HG03039 (cell line): ENCODE data around the gene AMBRA1.
A peak's percentile ranks its signal among the peaks of the same experiment; 100 is the strongest.

ENCODE experiments used
- ATAC-seq: cut with Tn5 transposase; IDR thresholded peaks from one replicate; pipeline ENCODE4 v1.9.1; 2021; ENCODE audit warnings: mild to moderate bottlenecking, moderate library complexity; ENCODE audit not compliant: unreplicated experiment

Gene AMBRA1

DNA sequence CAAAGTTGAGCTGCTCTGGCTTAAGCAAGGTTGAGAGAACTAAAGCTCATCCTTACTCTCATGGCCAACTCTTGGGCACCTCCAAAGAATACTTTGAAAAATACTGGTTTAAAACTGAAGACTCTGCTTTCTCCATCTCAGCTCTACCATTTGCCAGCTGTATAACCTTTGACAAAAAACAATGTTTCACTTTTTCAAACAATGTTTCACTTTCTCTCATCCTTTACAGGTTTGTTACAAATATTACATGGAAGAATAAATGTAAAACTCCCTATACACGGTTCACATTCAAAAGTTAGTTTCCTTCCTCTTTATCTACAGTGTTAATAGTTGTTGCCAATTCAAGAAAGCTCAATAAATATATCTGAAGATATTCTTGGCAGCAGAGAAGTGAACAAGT lies 19.2 kb downstream of the AMBRA1 start:
- ATAC-seq, result no peak

GRCh38 chr11:46570790-46571398 lies 22.9 kb downstream of the AMBRA1 start:
- no peak for ATAC-seq

DNA sequence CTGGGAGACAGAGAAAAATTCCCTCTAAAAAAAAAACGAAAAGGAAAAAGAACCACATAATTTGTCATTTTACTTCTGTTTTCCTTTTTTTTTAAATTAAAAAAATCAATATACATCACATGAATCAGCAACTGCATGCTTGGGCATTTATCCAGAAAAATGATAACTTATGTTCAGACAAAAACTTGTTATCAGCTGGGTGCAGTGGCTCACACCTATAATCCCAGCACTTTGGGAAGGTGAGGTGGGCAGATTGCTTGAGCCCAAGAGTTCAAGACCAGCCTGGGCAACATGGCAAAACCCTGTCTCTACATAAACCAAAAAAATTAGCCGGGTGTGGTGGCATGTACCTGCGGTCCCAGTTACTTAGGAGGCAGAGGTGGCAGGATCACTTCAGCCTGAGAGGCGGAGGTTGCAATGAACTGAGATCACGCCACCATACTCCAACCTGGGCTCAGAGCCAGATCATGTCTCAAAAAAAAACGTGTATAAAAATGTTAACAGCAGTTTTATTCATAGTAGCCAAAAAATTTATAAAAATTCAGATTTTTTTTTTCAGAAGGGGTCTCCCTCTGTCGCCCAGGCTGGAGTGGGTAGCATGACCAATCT lies 28.5 kb downstream of the AMBRA1 start:
- no peak for ATAC-seq

- no peak for ATAC-seq
These were observed 29.4 kb downstream of the AMBRA1 start for GRCh38 chr11:46564459-46564858.

GRCh38 chr11:46562527-46562926 lies 31.3 kb downstream of the AMBRA1 start:
- no peak for ATAC-seq

DNA sequence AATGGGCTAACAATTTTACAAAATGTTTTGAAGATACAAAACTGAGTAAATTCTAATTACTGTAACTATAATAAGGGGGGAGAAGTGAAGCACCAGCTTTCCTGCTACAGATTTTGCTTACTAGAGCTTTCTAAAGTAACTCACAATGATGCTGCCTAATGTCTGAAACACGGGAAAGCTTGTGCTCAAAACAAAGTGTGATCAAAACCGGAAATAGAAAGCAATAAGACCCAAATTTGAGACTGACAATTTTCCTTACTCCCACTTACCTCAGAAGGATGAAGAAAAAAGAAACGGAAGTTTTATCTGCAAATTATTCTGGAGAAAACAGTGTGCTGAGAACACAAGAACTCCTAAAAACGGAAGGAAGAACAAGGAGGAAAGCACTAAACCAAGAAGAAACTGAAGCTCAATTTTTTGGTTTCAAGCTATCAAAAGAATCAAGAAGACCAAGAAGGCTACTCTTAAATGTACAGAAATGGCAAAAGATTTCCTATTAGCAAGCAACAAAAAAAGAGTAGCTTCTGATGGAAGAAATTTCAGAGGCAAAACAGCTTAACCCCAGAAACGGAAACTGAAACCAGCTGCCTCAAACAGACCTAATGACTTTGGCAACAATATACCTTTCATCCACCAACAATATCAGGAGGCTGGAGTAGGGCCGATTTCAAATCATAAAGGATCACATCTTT lies 33.4 kb downstream of the AMBRA1 start:
- no peak for ATAC-seq

- no peak for ATAC-seq
These were observed 34.0 kb downstream of the AMBRA1 start for GRCh38 chr11:46559815-46560214.

GRCh38 chr11:46557684-46558151 lies 36.1 kb downstream of the AMBRA1 start:
- no peak for ATAC-seq

- no peak for ATAC-seq
These were observed 38.4 kb downstream of the AMBRA1 start for GRCh38 chr11:46555267-46556054.

GRCh38 chr11:46554213-46555147 lies 39.3 kb downstream of the AMBRA1 start:
- no peak for ATAC-seq

GRCh38 chr11:46553814-46554212 lies 40.0 kb downstream of the AMBRA1 start:
- no peak for ATAC-seq

- ATAC-seq, result no peak
These were observed 42.6 kb downstream of the AMBRA1 start for GRCh38 chr11:46551261-46551660.

GRCh38 chr11:46547579-46547978 lies 46.2 kb downstream of the AMBRA1 start:
- ATAC-seq, result no peak

DNA sequence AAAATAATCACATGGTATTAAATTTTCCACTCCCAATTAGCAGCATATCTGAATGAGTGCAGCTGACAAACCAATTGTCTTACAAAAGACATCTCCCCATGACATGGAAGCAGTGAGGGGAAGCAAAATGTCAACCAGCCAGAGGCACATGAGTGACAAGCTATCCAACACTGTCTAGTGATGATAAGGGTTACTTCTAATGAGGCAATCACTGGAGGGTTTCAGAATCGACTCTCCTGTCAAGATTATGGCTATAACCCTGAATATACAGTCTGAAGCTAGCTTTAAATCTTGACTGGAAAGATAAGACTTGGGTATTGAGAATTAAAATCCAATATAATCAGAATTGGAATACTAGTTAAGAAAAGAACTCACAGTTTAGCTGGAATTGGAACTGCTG lies 50.3 kb downstream of the AMBRA1 start:
- ATAC-seq, result no peak

DNA sequence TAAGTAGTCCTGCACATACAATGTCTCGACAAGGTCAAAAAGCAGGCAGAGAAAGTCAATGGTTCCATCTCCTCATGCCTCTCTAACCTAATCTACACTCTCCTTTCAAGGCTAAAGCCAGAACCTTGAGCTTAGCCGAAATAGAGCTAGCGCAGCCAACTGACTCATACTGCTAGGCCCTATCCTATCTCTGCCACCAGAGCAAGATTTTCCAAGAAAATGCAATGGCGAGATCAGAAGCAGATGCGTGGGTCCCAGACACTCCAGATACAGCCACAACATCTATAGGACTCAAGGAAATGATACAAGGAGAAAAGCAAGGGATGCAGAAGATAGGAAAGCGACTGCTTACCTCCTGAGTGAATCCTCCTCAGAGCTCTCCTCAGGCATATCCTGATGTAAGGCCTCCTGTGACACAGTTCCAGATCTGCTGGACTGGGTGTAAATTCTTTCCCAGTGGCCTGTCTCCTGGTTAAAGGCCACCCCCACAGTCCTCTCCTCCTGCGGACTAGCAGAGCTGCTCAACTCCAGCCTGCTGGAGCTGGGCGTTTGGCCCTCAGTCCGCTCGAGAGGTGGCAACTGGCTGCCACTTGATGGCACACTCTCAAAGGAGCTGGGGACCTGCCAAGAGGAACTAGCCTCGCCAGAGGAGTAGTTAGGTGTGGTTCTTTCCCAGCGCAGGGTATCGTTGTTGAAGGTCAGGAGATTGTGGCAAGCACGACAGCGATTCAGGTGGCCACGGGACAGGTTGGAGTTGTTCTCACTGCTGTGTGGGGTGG lies 52.0 kb downstream of the AMBRA1 start:
- no peak for ATAC-seq

DNA sequence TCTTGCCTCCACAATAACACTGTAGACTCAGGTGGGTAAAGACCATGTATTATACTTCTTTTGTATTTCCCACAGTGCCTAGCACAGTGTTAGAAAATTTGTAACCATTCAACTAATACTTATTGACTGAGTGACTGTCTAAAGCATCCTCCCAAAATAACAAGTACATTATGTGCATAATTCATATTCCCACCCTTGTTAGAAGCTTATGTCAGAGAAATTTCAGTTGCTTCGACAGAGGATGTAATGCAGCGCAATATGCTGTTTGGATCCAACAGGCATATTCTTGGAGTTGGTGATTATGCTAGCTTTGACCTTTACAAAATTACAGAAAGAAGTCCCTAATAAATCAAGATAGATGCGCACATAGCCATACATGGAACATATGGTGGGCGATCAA lies 53.0 kb downstream of the AMBRA1 start:
- no peak for ATAC-seq

- ATAC-seq, result peak; percentile 56
These were observed 56.1 kb downstream of the AMBRA1 start for GRCh38 chr11:46537537-46538295.

DNA sequence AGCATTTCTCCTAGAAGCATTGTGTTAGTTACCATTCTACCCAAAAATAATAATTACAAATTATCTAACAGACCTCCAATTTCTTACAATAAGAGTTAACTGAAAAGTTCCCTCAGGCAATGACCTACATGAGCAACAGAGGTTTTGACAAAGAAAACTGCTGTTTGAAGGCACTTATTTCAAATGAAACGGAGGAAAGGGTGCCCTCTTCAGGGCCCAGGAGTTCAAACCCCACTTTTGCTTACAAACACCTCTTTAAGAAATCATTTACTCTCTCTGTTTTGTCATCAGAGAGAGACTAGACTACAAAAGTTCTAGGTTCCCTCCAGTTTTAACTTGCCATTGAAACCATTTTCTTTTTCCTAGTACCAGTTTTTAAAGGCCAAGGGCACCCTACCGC lies 56.7 kb downstream of the AMBRA1 start:
- no peak for ATAC-seq

DNA sequence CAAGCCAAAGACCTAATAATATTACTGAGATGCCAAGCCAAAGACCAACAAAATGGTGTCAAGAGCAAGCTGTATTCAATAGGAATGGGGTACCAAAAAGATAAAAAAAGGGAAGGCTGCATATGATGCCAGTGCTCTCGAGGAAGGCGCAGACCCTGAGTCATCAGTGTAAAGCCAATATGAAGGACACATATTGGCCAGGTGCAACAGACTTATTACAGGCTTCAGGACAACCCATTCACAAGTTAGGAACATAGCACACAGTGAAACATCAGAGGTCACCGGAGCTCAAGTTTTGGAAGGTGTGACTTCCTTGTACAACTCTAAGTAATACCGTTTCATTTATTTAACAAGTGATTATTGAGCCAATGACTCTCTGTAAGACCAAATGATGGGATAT lies 58.1 kb downstream of the AMBRA1 start:
- ATAC-seq, result no peak
